ENCODE measurements around the gene SKAP2. TPM values are rescaled to one million over a fixed set of nuclear protein-coding genes. Genes with fewer than 3 reads are reported as not detected.
"Not testable (repeated sequence)": the region's sequence is repeated elsewhere in the genome, so short reads cannot be mapped to it uniquely, and the experiment has no call there.

SKAP2 gene
- total RNA-seq, 1 donor from 2014 or later = 3.6 TPM

GRCh38 chr7:26850193-26850651 lies 14.2 kb downstream of the SKAP2 start:
- Mint-ChIP-seq H3K27ac (no peak overlapping the region), H3K27me3 (peaks cover 5% of the 10 kb centered on the region), H3K4me1 (no peaks in the 10 kb centered on the region), H3K36me3 (ENCODE audit: low read depth) (no peaks in the 10 kb centered on the region), H3K9me3 (no peaks in the 10 kb centered on the region), H3K4me3 (no peak overlapping the region)
- intact Hi-C loops (cut with micrococcal nuclease) = no loop called here
- no peak for DNase-seq

DNA sequence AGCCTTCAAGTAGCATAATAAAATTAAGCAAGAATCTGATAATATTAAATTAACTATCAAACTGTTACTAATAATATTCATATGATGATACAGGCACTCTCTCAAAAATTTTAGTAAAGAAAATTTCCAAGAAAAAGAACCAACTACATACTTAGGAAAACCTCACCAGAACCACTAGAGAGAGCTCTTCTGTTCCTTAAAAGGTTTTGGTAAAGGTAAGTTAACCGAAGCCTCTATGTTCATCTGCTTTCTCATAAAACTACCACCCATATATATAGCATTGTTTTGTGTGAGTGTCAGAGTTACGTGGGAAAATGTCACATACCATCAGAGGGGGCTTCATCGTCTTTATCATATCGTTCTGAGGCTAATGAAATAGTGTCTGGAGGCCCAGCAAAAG lies 20.7 kb downstream of the SKAP2 start:
- H3K36me3 Mint-ChIP-seq (ENCODE audit: low read depth) = no peaks in the 10 kb centered on the region
- DNase-seq = no peak
- intact Hi-C loops (cut with micrococcal nuclease) = no loop called here
- no peaks in the 10 kb centered on the region for H3K27me3 Mint-ChIP-seq
- H3K9me3 Mint-ChIP-seq = no peaks in the 10 kb centered on the region
- H3K4me3 Mint-ChIP-seq = no peak overlapping the region
- no peaks in the 10 kb centered on the region for H3K4me1 Mint-ChIP-seq
- H3K27ac Mint-ChIP-seq = no peak overlapping the region

GRCh38 chr7:26842897-26843296 lies 21.5 kb downstream of the SKAP2 start:
- no peaks in the 10 kb centered on the region for H3K4me1 Mint-ChIP-seq
- no peak for DNase-seq
- H3K4me3 Mint-ChIP-seq = no peak overlapping the region
- H3K36me3 Mint-ChIP-seq (ENCODE audit: low read depth) = no peaks in the 10 kb centered on the region
- intact Hi-C loops (cut with micrococcal nuclease) = no loop called here
- no peaks in the 10 kb centered on the region for H3K27me3 Mint-ChIP-seq
- H3K9me3 Mint-ChIP-seq = no peaks in the 10 kb centered on the region
- H3K27ac Mint-ChIP-seq = no peak overlapping the region

DNA sequence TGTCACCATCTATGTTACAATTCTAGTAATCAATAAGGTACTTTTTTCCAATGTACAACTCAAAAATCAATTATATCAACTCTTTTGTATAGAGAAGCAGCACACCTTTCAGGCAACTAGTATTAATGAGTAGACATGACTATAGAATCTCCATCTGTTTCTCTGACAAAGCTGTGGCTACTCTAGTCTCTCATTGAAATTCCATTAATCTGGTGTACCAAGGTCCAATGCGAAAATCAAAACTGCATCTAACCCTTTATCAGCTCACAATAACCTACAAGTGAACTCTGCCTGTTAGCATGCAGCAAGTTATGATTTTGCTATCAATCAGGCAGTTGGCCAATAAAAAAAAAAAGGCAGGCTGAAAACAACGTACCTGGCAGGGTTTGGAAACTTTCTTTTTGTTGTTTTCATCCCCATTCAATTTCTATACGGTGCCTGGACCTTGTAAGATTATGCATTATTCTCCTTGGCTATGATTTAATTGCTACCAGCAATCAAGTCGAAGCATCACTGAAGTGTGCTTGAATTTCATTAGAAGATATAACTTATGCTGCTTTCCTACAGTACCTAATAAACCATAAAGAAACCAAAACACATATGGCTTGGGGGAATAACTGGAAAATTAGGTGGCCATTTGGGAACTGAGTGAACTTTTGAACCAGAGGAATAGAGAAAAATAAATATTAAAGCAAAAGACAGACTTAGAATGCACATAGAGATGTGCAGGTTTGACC lies 23.2 kb downstream of the SKAP2 start:
- no peaks in the 10 kb centered on the region for H3K27me3 Mint-ChIP-seq
- no peaks in the 10 kb centered on the region for H3K4me1 Mint-ChIP-seq
- intact Hi-C loops (cut with micrococcal nuclease) = no loop called here
- H3K27ac Mint-ChIP-seq = no peak overlapping the region
- no peaks in the 10 kb centered on the region for H3K36me3 Mint-ChIP-seq (ENCODE audit: low read depth)
- no peaks in the 10 kb centered on the region for H3K9me3 Mint-ChIP-seq
- H3K4me3 Mint-ChIP-seq = no peak overlapping the region
- no peak for DNase-seq

DNA sequence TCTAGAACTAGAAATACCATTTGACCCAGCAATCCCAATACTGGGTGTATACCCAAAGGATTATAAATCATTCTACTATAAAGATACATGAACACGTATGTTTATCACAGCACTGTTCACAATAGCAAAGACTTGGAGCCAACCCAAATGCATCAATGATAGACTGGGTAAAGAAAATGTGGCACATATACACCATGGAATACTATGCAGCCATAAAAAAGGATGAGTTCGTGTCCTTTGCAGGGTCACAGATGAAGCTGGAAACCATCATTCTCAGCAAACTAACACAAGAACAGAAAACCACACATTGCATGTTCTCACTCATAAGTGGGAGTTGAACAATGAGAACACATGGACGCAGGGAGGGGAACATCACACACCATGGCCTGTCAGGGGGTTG lies 27.6 kb downstream of the SKAP2 start:
- H3K36me3 Mint-ChIP-seq (ENCODE audit: low read depth); H3K9me3 Mint-ChIP-seq; H3K4me3 Mint-ChIP-seq; DNase-seq; H3K4me1 Mint-ChIP-seq; H3K27ac Mint-ChIP-seq; H3K27me3 Mint-ChIP-seq; intact Hi-C loops (cut with micrococcal nuclease): not testable (repeated sequence)

- Mint-ChIP-seq H3K27ac (no peak overlapping the region), H3K27me3 (peaks cover 2% of the 10 kb centered on the region), H3K4me3 (no peak overlapping the region), H3K9me3 (no peaks in the 10 kb centered on the region), H3K4me1 (no peaks in the 10 kb centered on the region), H3K36me3 (ENCODE audit: low read depth) (no peaks in the 10 kb centered on the region)
- intact Hi-C loops (cut with micrococcal nuclease) = no loop called here
- DNase-seq = no peak
These were observed 49.0 kb downstream of the SKAP2 start for GRCh38 chr7:26815426-26815825.

DNA sequence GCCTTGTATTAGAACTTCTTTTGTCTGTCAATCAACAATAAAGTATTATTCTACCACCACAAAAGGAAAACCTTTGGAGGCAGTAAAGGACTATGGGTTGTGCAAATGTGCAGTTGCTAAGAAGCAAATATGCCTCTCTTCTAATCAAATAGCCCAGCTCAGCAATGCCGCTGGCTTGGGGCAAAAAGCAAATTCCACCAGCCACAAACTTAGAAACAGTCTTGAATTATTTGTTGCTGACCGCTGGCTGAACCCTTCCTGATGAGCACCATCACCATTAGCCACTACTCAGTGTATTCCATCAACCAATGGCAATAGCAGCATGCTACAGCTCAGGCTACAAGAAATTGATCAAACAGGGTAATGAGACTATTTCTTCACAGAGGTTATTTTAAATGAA lies 51.0 kb downstream of the SKAP2 start:
- Mint-ChIP-seq H3K27me3 (peaks cover 2% of the 10 kb centered on the region), H3K9me3 (no peaks in the 10 kb centered on the region), H3K36me3 (ENCODE audit: low read depth) (no peaks in the 10 kb centered on the region), H3K4me3 (no peak overlapping the region), H3K4me1 (no peaks in the 10 kb centered on the region), H3K27ac (no peak overlapping the region)
- DNase-seq = no peak
- intact Hi-C loops (cut with micrococcal nuclease) = no loop called here

DNA sequence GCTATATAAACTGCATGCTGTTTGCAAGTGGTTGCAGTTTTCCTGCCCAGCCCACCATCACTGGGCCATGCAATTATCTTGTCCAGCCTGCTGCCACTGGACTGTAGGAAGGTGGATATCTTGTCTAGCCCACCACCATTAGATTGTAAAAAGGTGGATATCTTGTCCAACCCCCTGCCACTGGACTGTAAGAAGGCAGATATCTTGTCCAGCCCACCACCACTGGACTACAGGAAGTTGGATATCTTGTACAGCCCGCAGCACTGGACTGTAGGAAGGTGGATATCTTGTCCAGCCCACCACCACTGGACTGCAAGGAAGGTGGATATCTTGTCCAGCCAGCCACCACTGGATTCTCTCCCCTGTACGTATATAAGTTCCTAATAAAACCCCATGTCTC lies 69.8 kb downstream of the SKAP2 start:
- no peak overlapping the region for H3K27ac Mint-ChIP-seq
- H3K27me3 Mint-ChIP-seq = peaks cover 4% of the 10 kb centered on the region
- intact Hi-C loops (cut with micrococcal nuclease) = no loop called here
- no peaks in the 10 kb centered on the region for H3K4me1 Mint-ChIP-seq
- DNase-seq = no peak
- no peaks in the 10 kb centered on the region for H3K36me3 Mint-ChIP-seq (ENCODE audit: low read depth)
- H3K9me3 Mint-ChIP-seq = no peaks in the 10 kb centered on the region
- no peak overlapping the region for H3K4me3 Mint-ChIP-seq

DNA sequence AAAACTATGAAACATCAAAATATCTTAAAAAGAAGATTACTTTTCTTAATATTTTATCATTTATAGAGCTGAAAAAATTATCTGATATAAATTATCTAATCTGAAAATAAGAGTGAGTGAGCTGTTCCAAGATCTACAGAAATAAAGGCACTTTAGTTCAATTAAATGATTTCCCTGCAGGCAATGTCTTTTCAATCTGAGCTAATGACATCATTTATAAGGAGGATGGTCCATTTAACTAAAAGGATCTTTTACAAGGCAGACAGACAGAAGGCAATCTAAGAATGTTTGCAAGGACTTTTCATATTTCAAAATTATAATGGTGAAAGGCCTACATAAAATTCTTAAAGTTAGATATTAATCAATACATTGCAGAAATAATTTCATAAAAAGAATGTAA lies 71.8 kb downstream of the SKAP2 start:
- no peaks in the 10 kb centered on the region for H3K4me1 Mint-ChIP-seq

GRCh38 chr7:26792006-26792405 lies 72.4 kb downstream of the SKAP2 start:
- Mint-ChIP-seq H3K27ac (no peak overlapping the region), H3K4me1 (no peaks in the 10 kb centered on the region), H3K27me3 (peaks cover 4% of the 10 kb centered on the region), H3K4me3 (no peak overlapping the region), H3K9me3 (no peaks in the 10 kb centered on the region), H3K36me3 (ENCODE audit: low read depth) (no peaks in the 10 kb centered on the region)
- intact Hi-C loops (cut with micrococcal nuclease) = no loop called here
- no peak for DNase-seq

More for the DNA sequence above, 71.8 kb downstream of the SKAP2 start:
- no peak overlapping the region for H3K4me3 Mint-ChIP-seq
- peaks cover 4% of the 10 kb centered on the region for H3K27me3 Mint-ChIP-seq
- no peak for DNase-seq
- no peak overlapping the region for H3K27ac Mint-ChIP-seq
- no peaks in the 10 kb centered on the region for H3K9me3 Mint-ChIP-seq
- intact Hi-C loops (cut with micrococcal nuclease) = no loop called here
- H3K36me3 Mint-ChIP-seq (ENCODE audit: low read depth) = no peaks in the 10 kb centered on the region

- Mint-ChIP-seq H3K4me1 (no peaks in the 10 kb centered on the region), H3K4me3 (no peak overlapping the region), H3K9me3 (no peaks in the 10 kb centered on the region), H3K27me3 (peaks cover 4% of the 10 kb centered on the region), H3K36me3 (ENCODE audit: low read depth) (no peaks in the 10 kb centered on the region), H3K27ac (no peak overlapping the region)
- intact Hi-C loops (cut with micrococcal nuclease) = no loop called here
- DNase-seq = no peak
These were observed 74.8 kb downstream of the SKAP2 start for GRCh38 chr7:26789481-26790184.

DNA sequence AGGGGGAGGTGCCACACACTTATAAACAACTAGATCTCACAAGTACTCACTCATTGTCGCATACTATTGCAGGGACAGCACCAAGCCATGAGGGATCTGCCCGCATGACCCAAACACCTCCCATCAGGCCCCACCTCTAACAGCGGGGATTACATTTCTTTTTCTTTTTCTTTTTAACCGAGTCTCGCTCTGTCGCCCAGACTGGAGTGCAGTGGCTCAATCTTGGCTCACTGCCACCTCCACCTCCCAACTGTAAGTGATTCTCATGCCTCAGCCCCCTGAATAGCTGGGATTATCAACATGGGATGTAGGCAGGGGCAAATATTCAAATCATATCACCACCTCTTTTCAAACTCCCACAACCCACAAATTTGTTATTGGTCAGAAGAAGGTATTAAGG lies 76.7 kb downstream of the SKAP2 start:
- no peaks in the 10 kb centered on the region for H3K4me1 Mint-ChIP-seq
- intact Hi-C loops (cut with micrococcal nuclease) = no loop called here
- peaks cover 4% of the 10 kb centered on the region for H3K27me3 Mint-ChIP-seq
- no peak overlapping the region for H3K27ac Mint-ChIP-seq
- H3K9me3 Mint-ChIP-seq = no peaks in the 10 kb centered on the region
- H3K4me3 Mint-ChIP-seq = no peak overlapping the region
- no peaks in the 10 kb centered on the region for H3K36me3 Mint-ChIP-seq (ENCODE audit: low read depth)
- DNase-seq = no peak

GRCh38 chr7:26784118-26784517 lies 80.3 kb downstream of the SKAP2 start:
- H3K36me3 Mint-ChIP-seq (ENCODE audit: low read depth) = no peaks in the 10 kb centered on the region
- intact Hi-C loops (cut with micrococcal nuclease) = no loop called here
- no peak overlapping the region for H3K27ac Mint-ChIP-seq
- peaks cover 3% of the 10 kb centered on the region for H3K27me3 Mint-ChIP-seq
- H3K9me3 Mint-ChIP-seq = no peaks in the 10 kb centered on the region
- DNase-seq = no peak
- no peaks in the 10 kb centered on the region for H3K4me1 Mint-ChIP-seq
- H3K4me3 Mint-ChIP-seq = no peak overlapping the region

DNA sequence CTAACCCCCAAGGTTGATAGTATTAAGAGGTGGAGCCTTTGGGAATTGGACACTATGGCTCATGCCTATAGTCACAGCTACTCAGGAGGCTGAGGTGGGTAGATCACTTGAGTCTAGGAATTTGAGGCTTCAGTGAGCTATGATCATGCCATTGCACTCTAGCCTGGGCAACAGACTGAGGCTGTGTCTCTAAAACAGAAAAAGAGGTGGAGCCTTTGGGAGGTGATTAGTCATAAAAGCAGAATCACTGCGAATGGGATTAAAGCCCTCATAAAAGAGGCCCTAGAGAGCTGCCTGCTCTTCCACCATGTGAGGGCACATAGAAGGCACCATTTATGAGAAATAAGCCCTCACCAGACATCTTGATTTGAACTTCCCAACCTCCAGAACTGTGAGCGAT lies 81.9 kb downstream of the SKAP2 start:
- Mint-ChIP-seq H3K4me1 (no peaks in the 10 kb centered on the region), H3K27ac (no peak overlapping the region), H3K27me3 (peaks cover 5% of the 10 kb centered on the region), H3K36me3 (ENCODE audit: low read depth) (no peaks in the 10 kb centered on the region), H3K4me3 (no peak overlapping the region), H3K9me3 (no peaks in the 10 kb centered on the region)
- intact Hi-C loops (cut with micrococcal nuclease) = no loop called here
- no peak for DNase-seq
